Stimulated activated CD8-positive, alpha-beta memory T cell treated with anti-CD3 and anti-CD28 coated beads, Interleukin-4, amount 100 ng/mL, for 4 hours (primary cell): ENCODE results near the gene UPB1.
A peak's percentile ranks its signal among the peaks of the same experiment; 100 is the strongest.
"Not testable (repeated sequence)": the region's sequence is repeated elsewhere in the genome, so short reads cannot be mapped to it uniquely, and the experiment has no call there.

ENCODE experiments used
- DNase-seq, 2 donors: peaks; one replicate each; pipeline ENCODE4 v3.0.0-alpha.2; 2020; ENCODE audit warnings: low read depth in 2 of 2, low spot score in 1 of 2

The UPB1 gene

GRCh38 chr22:24481641-24482040, 13.5 kb upstream of the UPB1 start:
- no peak for DNase-seq

GRCh38 chr22:24482575-24482974, 12.6 kb upstream of the UPB1 start:
- no peak for DNase-seq

GRCh38 chr22:24482998-24483397, 12.1 kb upstream of the UPB1 start:
- no peak for DNase-seq

- no peak for DNase-seq
Measured at GRCh38 chr22:24483976-24484545, 11.1 kb upstream of the UPB1 start.

GRCh38 chr22:24485170-24485569, 10.0 kb upstream of the UPB1 start:
- DNase-seq: no peak

- DNase-seq: no peak
Measured at GRCh38 chr22:24485608-24486007, 9.5 kb upstream of the UPB1 start.

GRCh38 chr22:24486501-24486921, 8.6 kb upstream of the UPB1 start:
- no peak for DNase-seq

GRCh38 chr22:24489011-24489410, 6.1 kb upstream of the UPB1 start:
- DNase-seq: no peak

GRCh38 chr22:24489434-24489833, 5.7 kb upstream of the UPB1 start:
- DNase-seq: not testable (repeated sequence)

- no peak for DNase-seq
Measured at GRCh38 chr22:24492391-24492790, 2.7 kb upstream of the UPB1 start.

- DNase-seq: no peak
Measured at GRCh38 chr22:24494167-24494527, 985 bp upstream of the UPB1 start.

- no peak for DNase-seq
Measured at GRCh38 chr22:24495365-24495675, 188 bp downstream of the UPB1 start.

- no peak for DNase-seq
Measured at GRCh38 chr22:24496234-24496633, 1.1 kb downstream of the UPB1 start.

- DNase-seq: no peak
Measured at GRCh38 chr22:24496661-24497060, 1.5 kb downstream of the UPB1 start.

- DNase-seq: no peak
Measured at GRCh38 chr22:24497841-24498258, 2.7 kb downstream of the UPB1 start.

- DNase-seq: no peak
Measured at GRCh38 chr22:24498824-24499223, 3.7 kb downstream of the UPB1 start.

- no peak for DNase-seq
Measured at GRCh38 chr22:24499706-24500276, 4.7 kb downstream of the UPB1 start.

GRCh38 chr22:24500277-24500820, 5.2 kb downstream of the UPB1 start:
- DNase-seq: no peak

- no peak for DNase-seq
Measured at GRCh38 chr22:24501301-24502005, 6.3 kb downstream of the UPB1 start.

GRCh38 chr22:24502034-24502433, 6.9 kb downstream of the UPB1 start:
- DNase-seq: no peak

GRCh38 chr22:24502541-24502940, 7.4 kb downstream of the UPB1 start:
- DNase-seq: no peak

- DNase-seq: peak; percentile 37 to 48
Measured at GRCh38 chr22:24503137-24503842, 8.2 kb downstream of the UPB1 start.
